COR-L47 (cell line): ENCODE data around the gene PMPCA.
"Not testable (repeated sequence)": the region's sequence is repeated elsewhere in the genome, so short reads cannot be mapped to it uniquely, and the experiment has no call there.

Source experiments
- DNase-seq: peaks from one replicate; lab custom pipeline; 2025; lab: John Stamatoyannopoulos, UW

Gene PMPCA

DNA sequence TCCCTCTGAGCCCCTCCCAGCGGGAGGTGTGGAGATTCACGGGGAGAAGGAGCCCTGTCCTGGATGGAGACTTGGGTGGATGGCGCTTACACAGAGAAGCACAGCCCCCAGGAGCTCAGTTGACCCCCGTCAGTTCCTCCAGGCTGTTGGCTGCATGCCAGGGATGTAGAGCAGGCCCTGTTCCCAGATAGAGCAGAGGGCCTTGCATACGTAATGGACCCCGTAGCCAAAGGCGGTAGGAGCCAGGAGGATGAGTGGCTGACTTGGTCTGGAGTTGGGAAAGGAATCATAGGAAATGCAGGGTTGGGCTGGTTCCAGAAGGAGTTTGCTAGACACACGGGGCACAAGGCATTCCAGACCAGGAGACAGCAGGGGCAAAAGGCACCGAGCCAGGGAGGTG, 2.5 kb downstream of the PMPCA start:
- DNase-seq = no peak

DNA sequence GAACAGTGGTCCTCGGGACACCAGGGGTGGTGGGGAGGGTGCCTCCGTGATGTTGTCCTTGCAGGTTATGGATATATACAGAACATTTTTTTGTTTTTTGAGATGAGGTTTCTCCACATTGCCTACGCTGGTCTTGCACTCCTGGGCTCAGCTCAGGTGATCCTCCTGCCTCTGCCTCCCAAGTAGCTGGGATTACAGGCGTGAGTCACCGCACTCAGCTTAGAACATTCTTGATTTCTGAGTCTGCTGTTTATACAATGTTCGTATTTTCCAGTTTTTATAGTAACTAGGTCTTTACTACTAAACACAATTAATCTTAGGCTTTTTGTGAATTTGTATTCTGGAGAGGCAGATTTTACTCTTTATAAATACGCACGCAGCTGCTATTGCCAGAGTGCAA, 6.0 kb downstream of the PMPCA start:
- no peak for DNase-seq

DNA sequence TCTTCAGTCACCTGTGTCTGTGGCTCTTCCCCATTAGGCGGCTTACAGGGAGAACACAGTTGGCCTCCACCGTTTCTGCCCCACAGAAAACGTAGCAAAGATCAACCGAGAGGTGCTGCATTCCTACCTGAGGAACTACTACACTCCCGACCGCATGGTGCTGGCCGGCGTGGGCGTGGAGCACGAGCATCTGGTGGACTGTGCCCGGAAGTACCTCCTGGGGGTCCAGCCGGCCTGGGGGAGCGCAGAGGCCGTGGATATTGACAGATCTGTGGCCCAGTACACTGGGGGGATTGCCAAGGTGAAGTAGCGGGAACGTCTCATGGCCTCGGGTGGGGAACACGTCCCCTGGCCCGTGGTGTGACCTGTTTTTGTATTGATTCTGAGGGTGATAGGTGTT, 6.5 kb downstream of the PMPCA start:
- no peak for DNase-seq

DNA sequence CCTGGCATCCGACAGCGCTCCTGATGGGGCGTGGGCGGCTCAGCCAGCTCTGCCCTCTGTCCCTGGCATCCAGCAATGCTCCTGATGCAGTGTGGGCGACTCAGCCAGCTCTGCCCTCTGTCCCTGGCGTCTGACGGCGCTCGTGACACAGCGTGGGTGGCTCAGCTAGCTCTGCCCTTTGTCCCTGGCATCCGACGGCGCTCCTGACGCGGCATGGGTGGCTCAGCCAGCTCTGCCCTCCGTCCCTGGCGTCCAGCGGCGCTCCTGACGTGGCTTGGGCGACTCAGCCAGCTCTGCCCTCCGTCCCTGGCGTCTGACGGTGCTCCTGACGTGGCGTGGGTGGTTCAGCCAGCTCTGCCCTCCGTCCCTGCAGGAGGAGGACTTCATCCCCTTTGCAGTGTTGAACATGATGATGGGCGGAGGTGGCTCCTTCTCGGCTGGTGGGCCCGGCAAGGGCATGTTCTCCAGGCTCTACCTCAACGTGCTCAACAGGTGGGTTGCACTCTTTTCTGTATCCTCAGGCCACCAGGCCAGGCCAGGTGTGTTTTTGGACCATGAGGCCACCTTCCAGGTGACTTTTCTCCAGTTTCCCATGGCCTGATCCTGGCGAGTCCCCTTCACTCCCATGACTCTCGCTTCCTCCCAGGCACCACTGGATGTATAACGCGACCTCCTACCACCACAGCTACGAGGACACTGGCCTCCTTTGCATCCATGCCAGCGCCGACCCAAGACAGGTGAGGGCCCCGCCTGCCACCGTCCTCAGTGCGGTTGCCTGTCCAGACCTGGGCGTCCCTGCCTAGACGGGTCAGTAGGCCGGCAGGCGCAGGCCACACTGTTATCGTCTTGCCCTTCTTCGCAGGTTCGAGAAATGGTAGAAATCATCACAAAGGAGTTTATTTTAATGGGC, 8.0 kb downstream of the PMPCA start:
- DNase-seq = no peak

DNA sequence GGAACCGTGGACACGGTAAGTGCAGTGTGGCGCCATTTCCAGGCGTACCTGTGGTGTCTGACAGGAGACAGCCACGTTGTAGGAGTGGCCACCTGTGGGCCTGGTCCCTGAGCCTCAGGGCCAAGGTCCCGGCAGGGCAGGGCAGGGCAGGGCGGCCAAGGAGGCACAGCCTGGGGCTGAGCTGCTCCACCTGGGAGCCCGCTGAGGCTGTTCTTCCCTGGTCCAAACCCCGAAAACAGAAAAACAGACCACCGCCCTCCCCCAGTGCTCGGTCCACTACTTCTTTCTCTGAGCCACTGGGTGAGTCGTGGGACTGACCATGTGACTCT, 8.6 kb downstream of the PMPCA start:
- no peak for DNase-seq

DNA sequence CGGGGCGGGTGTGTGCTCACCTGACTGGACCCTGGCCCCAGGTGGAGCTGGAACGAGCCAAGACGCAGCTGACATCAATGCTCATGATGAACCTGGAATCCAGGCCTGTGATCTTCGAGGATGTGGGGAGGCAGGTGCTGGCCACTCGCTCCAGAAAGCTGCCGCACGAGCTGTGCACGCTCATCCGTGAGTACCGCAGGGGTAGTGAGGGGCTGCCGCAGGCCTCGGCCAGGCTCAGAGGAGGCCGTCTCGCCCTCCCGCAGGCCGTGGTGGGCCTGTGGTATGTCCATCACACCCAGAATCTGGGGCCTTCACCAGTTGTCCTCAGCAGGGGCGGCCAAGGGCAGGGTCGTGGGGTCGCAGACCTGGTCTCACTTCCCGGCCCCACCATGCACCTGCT, 11.3 kb downstream of the PMPCA start:
- DNase-seq = no peak

DNA sequence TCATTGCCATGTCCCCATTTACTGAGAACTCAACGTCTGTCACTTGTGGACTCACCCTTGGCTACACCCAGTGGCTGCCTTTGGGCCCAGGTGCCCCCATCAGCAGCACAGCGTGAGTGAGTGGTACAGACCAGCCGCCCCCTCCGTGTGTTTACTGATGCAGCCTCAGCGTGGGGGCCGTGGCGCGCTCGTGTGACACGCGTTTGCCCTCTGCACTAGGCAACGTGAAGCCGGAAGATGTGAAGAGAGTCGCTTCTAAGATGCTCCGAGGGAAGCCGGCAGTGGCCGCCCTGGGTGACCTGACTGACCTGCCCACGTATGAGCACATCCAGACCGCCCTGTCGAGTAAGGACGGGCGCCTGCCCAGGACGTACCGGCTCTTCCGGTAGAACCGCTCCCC, 12.4 kb downstream of the PMPCA start:
- no peak for DNase-seq

DNA sequence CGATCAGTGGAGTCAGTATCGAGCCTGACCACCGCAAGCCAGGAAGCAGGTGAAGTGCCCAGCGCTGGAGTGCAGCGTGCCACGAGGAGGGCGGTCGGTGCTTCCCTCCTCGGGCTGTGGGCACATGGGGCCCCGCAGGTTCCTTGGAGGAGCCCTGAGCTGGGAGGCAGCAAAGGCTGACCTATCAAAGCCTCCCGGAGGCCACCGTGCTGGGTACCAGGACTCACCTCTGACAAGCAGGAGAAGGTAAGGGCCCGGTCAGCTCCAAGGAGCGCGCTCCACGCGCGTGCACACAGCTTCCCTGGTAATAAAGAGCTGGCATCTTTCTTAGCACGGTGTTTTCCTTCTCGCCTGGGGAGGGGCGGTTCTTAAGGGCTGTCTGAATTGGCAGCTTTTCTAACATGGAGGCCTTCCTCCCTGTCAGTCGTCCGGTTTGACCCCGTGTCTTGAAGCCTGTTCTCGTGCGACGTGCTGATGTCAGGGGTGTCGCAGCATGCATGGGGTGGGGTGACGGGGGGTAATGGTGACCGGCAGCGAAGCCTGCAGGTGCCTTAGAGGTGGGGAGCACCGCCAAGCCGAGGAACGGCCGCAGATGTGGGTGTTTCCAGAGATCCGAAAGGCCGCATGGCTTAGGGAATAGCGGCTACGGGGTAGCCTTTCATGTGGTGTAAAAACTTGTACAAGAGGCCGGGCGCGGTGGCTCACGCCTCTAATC, 13.1 kb downstream of the PMPCA start:
- DNase-seq = no peak

DNA sequence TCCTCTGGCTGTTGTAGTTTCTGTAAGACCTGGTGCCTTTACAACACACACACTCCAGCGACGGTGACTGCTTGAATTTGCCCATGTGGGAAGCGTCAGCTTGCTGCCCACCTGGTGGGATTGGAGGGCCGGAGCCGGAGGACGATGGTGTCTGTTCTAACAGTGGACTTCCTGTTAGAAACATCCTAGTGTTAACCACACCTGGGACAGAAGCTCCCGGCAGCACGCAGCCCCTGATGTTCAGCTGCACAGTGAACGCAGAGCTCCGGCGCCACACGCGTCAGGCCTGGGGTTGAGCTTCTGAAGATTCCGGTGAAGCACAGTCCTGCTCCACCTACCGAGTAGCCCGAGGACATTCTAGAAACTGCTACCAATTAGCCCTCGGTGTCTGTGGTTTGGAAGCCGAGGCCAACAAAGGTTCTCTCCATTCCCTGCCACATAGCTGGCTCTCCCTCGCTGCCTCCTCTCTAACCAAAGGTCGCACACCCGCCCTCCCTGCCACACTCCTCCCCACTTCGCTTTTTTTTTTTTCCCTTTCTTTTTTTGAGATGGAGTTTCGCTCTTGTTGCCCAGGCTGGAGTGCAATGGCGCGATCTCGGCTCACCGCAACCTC, 14.4 kb downstream of the PMPCA start:
- DNase-seq = no peak

DNA sequence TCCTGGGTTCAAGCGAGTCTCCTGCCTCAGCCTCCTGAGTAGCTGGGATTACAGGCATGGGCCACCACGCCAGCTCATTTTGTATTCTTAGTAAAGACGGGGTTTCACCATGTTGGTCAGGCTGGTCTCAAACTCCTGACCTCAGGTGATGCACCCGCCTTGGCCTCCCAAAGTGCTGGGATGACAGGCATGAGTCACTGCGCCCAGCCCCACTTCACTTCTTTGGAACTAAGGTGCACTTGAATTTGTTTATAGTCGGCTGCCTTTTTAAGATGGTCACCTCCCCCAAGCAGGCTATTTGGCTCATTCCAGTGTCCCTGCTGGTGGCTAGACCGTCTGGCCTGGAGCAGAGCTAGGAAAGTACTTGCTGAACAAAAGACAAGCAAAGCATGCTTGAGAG, 14.9 kb downstream of the PMPCA start:
- DNase-seq = not testable (repeated sequence)

DNA sequence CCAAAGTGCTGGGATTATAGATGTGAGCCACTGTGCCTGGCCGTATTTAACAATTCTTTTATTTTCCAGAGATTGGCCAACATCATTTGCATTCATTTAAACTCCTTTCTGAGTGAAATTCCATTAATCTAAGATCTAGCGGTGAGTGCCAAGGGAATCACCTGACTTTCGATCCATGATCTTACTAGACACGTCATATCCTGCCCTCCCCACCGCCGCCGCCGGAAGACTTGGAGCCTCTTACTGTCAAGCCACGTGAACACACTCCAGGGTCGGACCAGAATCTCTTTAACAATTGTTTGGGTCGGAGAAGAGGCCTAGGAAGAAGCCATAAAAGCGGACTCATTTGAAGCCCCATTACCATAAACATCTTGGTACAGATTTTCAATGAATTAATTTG, 16.3 kb downstream of the PMPCA start:
- DNase-seq = no peak

DNA sequence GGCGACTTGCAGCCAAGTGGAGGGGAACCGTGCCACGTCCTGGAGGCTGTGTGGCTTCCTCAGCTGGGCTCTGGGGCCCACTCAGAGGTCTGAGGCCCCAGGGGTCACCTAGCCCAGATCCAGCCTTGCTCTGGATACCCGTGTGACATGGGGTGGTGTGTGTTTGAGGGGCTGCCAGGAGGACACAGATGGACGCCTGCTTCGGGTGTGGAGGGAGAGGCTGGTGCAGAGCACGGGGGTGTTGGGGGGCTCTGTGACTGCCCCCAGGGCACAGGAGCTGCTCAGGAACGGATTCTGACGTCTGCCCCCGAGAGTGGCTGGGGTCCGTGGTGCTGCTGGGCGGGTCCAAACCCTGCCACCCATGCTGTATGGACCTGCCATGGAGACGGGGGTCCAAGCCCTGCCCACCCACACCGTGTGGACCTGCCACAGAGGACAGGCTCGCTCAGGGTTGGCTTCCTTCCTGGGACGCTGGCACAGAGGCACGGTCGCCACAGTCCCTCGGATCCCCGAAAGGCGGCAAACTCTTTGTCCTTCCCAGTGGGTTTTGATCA, 18.7 kb downstream of the PMPCA start:
- no peak for DNase-seq

DNA sequence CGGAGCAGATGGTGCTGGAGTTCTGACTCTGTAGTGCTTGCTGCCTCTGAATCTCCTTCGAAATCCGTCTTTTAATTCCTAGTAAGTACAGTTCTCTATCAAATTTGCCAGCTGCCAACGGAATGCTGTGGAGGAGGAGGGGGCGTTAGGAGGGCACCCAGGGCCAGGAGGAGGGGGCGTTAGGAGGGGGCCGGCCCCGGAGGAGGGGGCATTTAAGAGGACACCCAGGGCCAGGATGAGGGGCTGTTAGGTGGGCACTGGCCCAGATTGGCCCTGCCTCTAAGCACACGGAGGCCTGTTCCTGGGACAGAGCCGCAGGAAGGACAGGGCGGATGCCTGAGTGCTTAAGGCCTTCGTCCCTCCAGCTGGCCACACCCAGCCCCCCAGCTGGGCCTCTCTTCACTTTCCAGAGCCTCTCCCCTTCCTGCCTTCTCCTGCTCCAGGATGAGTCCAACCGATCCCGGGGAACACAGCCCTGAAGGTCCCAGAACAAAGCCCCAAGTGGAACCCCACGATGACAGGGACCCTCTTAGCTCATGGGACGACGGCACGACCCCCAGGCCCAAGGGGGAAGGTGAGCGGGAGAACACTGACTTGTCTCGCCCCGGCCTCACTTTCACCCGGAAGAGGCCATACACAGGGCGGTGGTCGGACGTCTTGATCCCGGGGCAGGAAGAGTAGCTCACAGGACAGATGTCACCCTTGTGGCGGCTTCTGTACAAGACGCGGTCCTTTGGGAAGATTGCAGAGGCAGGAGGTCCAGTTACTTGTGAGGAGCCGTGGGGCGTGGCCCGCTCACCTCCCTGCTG, 19.4 kb downstream of the PMPCA start:
- DNase-seq = no peak

DNA sequence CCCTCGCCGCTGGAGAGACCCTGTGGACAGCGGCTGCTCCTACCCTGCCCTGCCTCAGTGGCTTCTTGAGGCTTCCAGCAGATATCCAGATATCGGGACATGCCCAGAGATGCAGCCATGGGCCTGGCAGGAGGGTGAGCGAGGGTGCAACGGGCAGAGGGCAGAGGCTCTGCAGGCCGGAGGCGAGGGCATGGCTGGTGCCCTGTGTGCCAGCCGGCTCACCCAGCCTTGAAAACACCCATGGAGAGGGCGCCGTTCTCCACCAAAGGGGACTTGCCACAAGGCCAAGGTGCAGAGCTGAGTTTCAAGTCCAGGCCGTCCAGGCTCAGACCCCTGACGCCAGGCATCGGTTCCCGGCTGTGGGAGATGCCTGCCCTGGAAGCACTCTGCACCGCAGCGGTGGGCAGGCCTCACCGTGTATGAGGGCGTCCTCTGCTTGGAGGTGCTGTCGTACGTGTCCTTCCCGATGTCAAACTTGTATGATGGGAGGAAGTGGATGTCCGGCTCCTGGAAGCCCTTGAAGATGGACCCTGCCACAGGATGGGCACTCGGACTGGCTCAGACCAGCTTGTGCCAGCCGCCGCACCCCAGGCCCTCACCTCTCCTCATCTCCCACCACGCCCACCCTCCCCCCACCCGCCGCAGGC, 20.3 kb downstream of the PMPCA start:
- DNase-seq = no peak

DNA sequence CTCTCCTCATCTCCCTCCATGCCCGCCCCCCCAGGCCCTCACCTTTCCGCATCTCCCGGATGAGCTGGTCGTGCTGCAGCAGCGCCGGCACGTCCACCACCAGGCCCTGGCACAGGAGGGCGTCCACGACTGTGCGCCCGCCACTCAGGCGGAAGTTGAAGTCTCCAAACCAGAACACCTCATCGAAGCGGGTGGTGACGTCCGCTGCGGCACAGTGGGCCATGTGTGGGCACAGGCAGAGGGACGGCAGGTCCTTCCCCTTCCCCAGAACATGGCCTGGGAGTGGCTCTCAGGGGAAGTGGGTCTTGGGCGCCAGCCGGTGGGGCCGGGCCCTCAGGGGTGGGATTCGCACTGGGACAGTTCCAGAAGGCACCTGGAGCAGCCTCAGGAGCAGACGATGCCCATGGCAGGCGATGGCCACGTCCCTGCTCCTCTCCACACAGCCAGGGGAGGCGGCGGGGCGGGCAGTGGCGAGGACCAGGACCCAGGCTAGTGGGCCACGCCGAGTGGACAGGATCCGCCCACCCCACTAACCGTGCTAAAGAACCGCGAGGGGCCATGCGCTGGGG, 21.4 kb downstream of the PMPCA start:
- DNase-seq = no peak

DNA sequence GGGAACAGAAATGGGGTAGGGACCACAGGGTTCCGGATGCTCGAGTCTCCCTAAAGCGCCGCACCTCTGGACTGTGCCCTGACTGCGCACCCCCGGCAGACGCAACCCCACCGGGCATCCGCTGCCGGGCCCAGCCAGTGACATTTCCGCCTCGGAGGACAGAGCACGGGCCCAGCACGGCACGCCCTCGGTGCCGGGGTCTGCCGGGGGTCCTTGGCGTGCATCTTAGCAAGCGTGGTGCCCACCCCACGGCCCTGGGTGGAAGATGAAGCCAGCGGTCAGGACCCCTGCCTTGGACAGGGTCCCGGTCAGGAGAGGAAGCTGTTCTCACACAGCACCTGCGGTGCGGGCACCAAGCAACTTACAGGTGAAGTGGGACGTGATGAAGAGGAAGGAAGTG, 22.1 kb downstream of the PMPCA start:
- DNase-seq = no peak

DNA sequence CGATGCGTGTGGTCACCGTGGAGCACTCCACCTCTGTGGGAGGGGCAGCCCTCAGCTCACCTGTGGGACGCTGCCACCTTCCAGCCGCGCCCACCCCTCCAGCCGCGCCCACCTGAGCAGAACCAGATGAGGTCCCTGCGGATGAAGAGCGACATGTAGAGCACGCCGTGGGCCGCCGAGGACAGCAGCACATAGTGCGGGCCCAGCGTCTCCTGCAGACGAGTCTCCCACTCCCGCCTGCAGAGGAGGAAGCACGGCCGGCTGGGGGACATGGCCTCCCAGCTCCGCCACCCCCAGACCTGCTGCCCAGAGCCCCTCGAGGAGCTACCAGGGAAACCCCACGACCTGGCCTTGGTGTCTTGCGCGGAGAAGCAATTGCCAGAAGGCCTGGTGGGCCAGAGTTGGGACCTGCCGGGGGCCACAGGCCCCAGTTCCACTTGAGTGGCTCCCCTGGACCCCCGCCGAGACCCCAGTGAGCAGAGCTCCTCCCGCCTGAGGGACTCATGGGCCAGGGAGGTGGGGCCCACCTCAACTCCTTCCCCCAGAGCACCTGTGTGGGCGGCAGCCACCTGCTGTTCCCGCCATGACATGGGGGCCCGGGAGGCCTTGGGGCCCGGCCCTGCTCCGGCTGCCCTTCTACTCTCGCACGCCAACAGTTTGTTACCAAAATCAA, 22.7 kb downstream of the PMPCA start:
- DNase-seq = no peak

DNA sequence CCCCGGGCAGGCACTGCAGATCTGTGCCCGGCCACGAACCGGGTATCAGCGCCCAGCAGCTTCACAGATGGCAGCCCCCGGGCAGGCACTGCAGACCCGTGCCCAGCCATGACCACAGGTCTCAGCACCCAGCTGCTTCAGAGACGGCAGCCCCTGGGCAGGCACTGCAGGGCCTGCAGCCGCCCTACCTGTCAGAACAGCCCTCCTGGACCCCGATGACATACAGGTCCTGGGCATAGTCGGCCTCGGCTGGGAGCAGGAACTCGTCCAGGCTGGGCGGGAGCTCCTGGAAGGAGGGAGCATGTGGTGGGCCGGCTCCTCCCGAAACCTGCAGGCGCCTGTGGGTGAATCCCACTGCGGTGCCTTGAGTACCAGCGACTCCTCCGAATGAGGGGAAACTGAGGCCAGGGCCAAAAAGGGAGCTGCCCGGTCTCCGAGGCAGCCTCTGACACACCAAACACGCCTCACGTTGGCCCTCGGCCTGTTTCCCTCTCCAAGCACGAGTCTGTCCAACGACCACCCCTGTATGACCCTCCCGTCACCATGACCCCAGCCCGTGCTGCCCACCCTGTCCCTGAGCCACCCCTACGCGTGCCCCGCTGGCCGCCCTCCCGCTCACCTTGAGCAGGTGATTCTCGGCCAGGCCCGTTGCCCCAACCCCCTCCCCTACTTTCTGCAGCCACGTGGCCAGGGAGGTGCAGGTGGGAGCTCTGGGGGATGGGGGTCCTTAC, 23.6 kb downstream of the PMPCA start:
- no peak for DNase-seq

DNA sequence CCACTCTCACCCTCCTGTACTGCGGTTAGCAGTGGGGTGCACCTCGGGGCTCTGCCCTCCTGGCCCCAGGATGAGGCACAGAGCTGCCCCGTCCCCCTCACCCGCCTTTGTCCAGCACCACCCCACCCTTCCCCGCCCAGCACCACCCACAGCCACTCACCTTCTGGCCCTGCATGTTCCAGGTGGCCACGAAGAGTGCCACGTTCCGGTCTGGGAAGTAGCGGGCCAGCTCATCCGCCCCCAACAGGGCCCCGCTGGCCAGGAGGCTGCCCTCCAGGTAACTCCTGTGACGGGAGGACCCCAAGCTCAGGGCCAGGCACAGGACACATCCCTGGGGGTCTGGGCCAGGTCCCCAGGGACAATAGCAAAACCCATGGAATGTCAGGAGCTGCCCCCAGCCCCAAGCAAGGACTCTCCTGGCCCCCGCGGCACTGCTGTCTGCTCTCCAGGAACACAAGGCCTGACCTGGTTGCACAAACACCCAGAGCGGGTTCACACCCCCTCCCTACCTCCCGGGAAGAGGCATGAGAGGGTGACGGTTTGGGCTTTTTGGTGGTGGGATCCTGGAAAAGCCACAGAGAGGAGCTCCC, 24.2 kb downstream of the PMPCA start:
- DNase-seq = no peak
